Measurements from ENCODE around the gene FBXL17. TPM values are rescaled to one million over a fixed set of nuclear protein-coding genes. Genes with fewer than 3 reads are reported as not detected.

FBXL17 gene
- total and polyA plus RNA-seq, 9 of the 15 experiments (the other 6 are each of a cell fraction or from before 2014, with no cell fraction given): 0.32 to 5.4 (median 1.8) TPM

DNA sequence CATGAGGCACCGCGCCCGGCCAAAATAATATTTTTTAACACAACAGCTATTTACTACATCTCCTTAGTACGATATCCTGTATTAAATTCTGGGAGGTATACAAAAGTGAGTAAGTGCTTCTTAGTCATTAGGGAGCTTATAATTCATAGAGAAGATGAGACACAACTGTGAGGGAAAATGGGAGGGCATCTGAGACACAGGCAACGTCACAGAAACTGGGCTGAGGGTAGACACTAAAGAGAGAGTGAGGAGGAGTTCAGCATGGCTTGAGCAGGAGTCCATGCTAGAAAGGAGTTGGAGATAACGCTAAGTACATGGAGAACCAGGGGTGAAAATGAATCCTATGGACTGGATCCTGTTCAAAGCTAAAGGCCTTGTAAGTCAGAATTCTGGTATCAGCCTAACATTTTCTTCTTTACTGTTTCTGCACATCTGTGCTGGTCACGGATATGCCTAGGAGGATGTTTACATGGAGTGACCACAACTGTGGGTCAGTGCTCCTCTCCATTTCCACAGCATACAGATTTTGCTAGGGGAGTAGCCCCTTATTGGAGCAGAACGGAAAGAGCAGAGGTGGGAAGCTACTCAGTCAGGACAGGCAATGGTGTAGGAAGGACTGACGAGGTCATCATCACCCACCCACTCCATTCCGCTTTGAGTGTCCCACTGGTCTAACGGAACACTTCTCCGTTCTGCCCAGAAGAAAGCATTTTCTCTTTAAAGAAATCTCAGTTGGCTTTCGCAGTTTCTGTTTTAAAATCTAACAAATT is 400.8 kb downstream of the FBXL17 start (continued):
- TF ChIP-seq, protein P1, sequence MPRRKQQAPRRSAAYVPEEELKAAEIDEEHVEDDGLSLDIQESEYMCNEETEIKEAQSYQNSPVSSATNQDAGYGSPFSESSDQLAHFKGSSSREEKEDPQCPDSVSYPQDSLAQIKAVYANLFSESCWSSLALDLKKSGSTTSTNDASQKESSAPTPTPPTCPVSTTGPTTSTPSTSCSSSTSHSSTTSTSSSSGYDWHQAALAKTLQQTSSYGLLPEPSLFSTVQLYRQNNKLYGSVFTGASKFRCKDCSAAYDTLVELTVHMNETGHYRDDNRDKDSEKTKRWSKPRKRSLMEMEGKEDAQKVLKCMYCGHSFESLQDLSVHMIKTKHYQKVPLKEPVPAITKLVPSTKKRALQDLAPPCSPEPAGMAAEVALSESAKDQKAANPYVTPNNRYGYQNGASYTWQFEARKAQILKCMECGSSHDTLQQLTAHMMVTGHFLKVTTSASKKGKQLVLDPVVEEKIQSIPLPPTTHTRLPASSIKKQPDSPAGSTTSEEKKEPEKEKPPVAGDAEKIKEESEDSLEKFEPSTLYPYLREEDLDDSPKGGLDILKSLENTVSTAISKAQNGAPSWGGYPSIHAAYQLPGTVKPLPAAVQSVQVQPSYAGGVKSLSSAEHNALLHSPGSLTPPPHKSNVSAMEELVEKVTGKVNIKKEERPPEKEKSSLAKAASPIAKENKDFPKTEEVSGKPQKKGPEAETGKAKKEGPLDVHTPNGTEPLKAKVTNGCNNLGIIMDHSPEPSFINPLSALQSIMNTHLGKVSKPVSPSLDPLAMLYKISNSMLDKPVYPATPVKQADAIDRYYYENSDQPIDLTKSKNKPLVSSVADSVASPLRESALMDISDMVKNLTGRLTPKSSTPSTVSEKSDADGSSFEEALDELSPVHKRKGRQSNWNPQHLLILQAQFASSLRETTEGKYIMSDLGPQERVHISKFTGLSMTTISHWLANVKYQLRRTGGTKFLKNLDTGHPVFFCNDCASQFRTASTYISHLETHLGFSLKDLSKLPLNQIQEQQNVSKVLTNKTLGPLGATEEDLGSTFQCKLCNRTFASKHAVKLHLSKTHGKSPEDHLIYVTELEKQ (CRISPR knock-in tag; IDR thresholded peaks at IDR 0.05): no peak
- TF ChIP-seq ZNF75A (CRISPR knock-in tag; IDR thresholded peaks at IDR 0.05): no peak
- no peak for TF ChIP-seq CBX1 (IDR thresholded peaks at IDR 0.05; ENCODE audit: low read depth)
- TF ChIP-seq ZNF586 (CRISPR knock-in tag; conservative IDR thresholded peaks at IDR 0.05): no peak
- TF ChIP-seq, protein P2, sequence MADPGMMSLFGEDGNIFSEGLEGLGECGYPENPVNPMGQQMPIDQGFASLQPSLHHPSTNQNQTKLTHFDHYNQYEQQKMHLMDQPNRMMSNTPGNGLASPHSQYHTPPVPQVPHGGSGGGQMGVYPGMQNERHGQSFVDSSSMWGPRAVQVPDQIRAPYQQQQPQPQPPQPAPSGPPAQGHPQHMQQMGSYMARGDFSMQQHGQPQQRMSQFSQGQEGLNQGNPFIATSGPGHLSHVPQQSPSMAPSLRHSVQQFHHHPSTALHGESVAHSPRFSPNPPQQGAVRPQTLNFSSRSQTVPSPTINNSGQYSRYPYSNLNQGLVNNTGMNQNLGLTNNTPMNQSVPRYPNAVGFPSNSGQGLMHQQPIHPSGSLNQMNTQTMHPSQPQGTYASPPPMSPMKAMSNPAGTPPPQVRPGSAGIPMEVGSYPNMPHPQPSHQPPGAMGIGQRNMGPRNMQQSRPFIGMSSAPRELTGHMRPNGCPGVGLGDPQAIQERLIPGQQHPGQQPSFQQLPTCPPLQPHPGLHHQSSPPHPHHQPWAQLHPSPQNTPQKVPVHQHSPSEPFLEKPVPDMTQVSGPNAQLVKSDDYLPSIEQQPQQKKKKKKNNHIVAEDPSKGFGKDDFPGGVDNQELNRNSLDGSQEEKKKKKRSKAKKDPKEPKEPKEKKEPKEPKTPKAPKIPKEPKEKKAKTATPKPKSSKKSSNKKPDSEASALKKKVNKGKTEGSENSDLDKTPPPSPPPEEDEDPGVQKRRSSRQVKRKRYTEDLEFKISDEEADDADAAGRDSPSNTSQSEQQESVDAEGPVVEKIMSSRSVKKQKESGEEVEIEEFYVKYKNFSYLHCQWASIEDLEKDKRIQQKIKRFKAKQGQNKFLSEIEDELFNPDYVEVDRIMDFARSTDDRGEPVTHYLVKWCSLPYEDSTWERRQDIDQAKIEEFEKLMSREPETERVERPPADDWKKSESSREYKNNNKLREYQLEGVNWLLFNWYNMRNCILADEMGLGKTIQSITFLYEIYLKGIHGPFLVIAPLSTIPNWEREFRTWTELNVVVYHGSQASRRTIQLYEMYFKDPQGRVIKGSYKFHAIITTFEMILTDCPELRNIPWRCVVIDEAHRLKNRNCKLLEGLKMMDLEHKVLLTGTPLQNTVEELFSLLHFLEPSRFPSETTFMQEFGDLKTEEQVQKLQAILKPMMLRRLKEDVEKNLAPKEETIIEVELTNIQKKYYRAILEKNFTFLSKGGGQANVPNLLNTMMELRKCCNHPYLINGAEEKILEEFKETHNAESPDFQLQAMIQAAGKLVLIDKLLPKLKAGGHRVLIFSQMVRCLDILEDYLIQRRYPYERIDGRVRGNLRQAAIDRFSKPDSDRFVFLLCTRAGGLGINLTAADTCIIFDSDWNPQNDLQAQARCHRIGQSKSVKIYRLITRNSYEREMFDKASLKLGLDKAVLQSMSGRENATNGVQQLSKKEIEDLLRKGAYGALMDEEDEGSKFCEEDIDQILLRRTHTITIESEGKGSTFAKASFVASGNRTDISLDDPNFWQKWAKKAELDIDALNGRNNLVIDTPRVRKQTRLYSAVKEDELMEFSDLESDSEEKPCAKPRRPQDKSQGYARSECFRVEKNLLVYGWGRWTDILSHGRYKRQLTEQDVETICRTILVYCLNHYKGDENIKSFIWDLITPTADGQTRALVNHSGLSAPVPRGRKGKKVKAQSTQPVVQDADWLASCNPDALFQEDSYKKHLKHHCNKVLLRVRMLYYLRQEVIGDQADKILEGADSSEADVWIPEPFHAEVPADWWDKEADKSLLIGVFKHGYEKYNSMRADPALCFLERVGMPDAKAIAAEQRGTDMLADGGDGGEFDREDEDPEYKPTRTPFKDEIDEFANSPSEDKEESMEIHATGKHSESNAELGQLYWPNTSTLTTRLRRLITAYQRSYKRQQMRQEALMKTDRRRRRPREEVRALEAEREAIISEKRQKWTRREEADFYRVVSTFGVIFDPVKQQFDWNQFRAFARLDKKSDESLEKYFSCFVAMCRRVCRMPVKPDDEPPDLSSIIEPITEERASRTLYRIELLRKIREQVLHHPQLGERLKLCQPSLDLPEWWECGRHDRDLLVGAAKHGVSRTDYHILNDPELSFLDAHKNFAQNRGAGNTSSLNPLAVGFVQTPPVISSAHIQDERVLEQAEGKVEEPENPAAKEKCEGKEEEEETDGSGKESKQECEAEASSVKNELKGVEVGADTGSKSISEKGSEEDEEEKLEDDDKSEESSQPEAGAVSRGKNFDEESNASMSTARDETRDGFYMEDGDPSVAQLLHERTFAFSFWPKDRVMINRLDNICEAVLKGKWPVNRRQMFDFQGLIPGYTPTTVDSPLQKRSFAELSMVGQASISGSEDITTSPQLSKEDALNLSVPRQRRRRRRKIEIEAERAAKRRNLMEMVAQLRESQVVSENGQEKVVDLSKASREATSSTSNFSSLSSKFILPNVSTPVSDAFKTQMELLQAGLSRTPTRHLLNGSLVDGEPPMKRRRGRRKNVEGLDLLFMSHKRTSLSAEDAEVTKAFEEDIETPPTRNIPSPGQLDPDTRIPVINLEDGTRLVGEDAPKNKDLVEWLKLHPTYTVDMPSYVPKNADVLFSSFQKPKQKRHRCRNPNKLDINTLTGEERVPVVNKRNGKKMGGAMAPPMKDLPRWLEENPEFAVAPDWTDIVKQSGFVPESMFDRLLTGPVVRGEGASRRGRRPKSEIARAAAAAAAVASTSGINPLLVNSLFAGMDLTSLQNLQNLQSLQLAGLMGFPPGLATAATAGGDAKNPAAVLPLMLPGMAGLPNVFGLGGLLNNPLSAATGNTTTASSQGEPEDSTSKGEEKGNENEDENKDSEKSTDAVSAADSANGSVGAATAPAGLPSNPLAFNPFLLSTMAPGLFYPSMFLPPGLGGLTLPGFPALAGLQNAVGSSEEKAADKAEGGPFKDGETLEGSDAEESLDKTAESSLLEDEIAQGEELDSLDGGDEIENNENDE (IDR thresholded peaks at IDR 0.05; ENCODE audit: low read depth, low read length): no peak
- TF ChIP-seq ZNF232 (CRISPR knock-in tag; IDR thresholded peaks at IDR 0.05): no peak
- no peak for TF ChIP-seq BDP1 (IDR thresholded peaks at IDR 0.05; ENCODE audit: insufficient read depth, insufficient read length)
- no peak for TF ChIP-seq MAFG (tag; conservative IDR thresholded peaks at IDR 0.05)

Measured in K562 (cell line).